Stimulated activated CD8-positive, alpha-beta memory T cell treated with anti-CD3 and anti-CD28 coated beads, Interleukin-7, amount 100 ng/mL, for 1 hour (primary cell): ENCODE data around the gene MAP4K3.

ENCODE experiments used
- DNase-seq, 2 donors: peaks; one replicate each; pipeline ENCODE4 v3.0.0-alpha.2; 2020; ENCODE audit warnings: low read depth in 2 of 2

MAP4K3 gene

DNA sequence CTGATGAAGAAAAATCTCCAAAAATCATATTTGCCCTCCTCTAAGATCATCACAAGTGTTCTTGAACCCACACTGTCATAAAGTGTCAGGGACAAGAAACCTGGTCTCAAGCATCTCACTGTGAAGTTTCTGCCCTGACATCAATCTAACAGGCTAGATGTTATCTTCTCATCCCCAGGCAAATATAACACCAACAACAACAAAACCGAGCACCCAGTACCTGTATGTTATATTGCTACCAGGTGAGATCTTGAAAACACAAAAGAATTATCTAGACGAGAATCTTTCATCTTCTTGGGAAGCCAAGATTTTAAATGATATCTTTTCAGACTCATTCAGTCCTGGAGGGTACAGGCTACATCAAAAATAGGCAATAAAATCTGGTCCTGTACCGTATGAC lies 8.8 kb upstream of the MAP4K3 start:
- DNase-seq, result no peak

DNA sequence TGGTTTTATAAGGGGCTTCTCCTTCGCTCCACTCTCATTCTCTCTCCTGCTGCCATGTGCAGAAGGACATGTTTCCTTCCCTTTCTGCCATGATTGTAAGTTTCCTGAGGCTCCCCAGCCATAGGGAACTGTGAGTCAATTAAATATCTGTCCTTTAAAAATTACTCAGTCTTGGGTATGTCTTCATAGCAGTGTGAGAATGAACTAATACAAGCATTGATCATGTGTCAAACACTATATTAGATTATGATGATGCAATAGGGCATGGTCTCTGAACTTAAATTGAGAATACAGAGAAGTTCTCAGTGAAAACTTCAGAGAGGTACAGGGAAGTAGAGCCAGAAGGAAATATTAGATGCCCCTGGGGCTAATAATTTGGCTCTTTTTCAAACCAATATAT lies 5.9 kb upstream of the MAP4K3 start:
- no peak for DNase-seq

DNA sequence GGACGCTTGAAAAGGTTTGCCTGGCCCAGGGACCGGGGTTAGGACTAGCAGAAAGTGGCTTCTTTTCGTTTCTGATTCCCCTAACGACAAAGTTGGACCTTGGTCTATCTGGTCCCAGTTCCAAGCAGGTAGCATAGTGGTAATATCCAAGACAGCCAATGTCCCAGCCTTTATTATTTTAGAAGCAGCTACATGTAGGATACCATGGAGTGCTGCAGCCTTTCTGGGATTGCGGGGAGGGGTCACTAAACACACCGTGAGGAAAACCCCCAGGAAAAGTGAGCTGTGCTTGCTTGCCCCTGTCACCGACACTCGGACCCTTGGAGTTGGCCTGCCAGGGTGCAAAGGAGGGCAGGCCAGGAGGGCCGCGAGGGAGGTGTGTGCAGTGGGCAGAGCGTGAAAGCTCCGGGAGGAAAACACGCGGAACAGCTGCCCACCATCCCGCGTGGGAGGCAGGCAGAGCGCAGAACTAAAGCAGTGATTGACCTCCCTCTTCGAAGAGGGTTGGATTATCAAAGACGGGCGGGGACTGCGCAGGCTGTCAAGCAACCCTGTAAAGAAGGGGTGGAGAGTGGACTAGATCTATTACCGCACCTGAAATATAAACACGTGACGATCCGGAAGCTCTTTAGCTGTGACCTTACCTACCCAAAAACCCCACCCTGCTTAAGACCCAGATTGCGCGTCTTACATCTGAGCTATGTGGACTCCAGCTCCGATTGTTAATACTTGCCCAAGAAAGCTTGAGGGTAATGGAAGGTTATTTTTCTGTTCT lies 624 bp upstream of the MAP4K3 start:
- DNase-seq, result no peak

DNA sequence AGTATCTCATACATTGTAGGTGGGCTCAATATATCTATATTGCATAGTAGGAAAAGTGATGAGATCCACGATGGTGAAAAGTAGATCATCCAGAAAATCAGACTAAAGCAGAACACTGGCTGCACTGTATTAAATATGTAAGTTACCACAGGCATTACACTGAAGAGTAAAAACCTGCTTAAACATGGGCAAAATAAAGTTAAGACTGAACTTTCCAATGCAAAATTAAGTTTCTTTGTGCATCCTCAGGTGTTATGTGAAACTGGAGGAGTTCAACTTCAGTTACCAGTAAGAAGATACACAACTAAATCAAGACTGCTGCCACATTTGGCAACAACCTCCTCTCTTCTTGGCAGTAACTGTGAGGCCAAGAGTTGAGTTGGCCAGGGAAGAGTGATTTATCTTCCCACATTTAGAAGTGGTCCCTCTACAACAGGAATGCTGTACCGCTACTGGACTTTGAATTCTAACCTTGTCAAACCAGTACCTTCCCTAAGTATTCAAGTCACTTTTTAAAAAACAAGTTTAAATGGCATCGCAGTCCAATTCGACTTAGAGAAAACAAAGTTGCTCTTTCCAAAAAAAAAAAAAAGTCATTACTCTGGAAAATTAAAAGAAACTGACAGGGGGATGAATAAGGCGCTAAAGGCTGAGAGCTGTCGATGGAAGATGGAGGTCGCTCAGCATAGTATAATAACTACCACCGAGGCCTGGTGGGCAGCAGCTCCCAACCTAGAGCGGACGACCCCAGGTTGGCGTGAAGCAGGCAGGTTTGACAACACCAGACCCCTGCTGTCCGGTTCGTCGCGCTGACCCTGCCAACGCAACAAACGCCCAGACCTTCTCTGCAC lies 1.1 kb downstream of the MAP4K3 start:
- no peak for DNase-seq

DNA sequence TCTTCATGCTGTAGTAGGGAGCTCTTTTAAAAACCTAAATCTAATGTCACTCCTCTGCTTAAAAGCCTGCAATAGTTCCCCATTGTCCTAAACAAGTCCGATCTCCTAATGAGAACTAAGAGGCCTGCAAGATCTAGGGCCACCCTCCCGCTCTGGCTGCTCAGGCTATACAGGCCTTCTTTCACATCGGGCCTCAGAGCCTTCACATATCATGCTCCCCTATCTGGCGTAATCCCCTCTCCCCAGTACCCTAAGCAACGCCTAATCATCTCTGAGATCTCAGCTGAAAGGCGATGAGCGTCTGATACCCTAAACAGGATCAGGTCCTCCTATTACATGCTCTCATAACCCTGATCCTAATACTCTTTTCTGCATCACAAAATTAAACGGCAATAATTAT lies 1.9 kb downstream of the MAP4K3 start:
- DNase-seq, result no peak

DNA sequence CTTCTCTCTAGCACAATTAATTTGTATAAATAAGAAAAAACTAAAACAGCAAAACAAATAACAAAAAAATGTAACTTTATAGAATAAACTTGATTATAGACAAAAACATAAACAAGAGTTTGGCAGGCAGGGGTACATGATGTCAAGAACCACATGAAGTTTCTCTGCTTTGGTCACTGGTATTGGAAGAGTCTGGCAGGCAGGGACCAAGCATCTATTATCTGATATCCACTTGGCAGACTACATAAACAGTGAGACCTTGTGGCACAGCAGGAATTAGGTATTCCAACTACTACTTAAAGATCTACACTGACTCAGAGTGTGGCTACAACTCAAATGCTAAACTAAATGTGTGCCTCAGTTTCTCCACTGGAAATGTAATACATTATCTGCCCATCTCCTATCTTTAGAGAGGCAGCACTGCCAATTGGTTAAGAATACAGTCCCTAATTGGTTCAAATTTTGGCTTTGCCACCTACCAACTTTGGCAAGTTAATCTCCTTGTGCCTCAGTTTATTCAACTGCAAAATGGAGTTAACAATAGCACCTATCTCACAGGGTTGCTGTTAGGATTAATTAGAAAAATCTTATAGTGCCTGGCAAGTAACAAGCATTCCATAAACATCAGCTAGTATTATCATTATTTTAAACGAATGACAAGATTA lies 2.7 kb downstream of the MAP4K3 start:
- no peak for DNase-seq

DNA sequence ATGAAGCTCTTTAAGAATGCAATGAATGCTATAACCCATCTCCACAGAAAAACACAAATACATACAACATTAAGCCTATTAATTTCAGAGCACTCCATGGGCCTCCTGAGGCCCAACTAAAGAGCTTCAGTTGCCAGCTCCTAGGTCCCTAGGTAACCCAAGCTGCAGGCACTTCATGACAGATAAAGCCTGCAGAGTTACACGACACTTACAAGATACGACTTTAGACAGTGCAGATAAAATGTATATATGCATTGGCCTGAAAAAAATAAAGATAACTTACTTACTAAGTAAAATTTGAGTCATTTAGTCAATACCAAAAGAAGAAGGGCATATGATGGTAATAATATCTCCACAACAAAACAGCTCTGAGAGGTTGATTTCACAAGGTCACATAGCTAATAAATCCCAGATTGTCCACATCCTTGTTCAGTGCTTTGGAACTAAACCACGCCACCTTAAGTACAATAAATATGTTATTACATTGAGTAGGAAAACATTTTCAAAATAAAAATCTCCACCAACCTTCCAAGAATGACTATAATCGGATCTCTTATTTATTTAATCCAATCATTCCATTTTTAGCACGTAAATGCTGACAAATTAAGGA lies 3.4 kb downstream of the MAP4K3 start:
- DNase-seq, result no peak

DNA sequence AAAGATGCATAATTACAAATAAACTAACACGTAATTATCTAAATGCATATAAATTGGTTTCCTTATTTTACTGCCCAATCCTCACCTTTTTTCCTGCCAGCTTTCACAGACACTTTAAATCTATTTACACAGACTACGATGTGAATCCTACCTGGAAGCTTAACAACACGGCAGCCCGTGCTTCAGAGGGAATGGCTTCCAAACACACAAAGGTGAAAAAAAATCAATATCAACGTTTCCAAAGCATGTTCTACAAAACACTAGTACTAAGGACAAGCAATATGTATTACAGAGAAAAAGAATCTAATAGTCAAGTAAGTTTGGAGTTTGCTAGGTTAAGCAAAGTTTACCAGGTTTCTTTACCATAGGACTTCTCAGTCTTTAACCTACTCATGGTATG lies 4.4 kb downstream of the MAP4K3 start:
- DNase-seq, result no peak

DNA sequence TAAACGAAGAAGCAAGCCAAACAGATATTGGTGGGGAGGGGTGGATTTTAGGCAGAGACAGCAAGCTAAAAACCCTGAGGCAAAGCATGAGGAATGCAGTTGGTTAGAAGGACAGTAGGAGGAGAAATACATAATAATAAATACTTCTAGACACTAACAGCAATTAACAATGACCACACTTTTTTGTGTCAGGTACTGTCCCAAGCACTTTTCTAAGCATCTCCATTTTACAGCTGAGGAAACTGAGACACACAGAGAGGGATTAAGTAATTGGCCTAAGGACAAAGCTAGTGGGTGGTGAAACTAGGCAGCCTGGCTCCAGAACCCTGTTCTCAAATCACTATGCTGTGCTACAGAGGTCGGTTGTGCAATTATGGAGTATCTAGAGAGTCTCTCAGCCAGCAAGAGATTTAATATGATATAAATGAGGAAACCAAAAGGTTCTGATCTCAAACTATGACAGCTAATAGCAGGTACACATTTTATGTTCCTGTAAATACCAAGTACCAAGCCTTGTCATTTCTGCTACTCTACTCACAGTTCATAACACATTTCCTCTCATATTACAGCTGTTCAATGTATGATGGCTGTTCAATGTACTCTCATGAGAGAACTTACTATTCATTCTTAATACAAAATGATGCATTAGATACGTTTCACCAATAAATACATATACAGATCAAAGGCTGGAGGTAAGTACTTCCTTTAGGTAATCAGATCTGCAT lies 5.3 kb downstream of the MAP4K3 start:
- no peak for DNase-seq

- no peak for DNase-seq
These were observed 7.3 kb downstream of the MAP4K3 start for GRCh38 chr2:39429746-39430145.

- DNase-seq, result no peak
These were observed 12.1 kb downstream of the MAP4K3 start for GRCh38 chr2:39424951-39425350.

GRCh38 chr2:39422700-39423099 lies 14.4 kb downstream of the MAP4K3 start:
- DNase-seq, result no peak

DNA sequence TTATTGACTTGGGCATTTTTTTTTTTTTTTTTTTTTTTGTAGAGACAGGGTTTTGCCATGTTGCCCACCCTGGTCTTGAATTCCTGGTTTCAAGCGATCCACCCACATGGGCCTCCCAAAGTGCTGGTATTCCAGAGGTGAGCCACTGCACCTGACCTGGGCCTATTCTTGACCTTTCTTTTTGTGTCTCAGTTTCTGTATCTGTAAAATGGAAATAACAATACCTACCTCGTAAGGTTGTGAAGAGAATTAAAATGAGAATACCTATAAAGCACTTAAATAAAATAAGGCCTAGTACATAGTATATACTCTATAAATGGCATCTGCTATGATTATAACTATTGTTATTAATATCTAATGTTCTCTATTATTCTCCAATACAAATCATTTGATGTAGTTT lies 15.7 kb downstream of the MAP4K3 start:
- no peak for DNase-seq

GRCh38 chr2:39419282-39420223 lies 17.5 kb downstream of the MAP4K3 start:
- DNase-seq, result no peak

GRCh38 chr2:39418491-39418890 lies 18.6 kb downstream of the MAP4K3 start:
- no peak for DNase-seq

DNA sequence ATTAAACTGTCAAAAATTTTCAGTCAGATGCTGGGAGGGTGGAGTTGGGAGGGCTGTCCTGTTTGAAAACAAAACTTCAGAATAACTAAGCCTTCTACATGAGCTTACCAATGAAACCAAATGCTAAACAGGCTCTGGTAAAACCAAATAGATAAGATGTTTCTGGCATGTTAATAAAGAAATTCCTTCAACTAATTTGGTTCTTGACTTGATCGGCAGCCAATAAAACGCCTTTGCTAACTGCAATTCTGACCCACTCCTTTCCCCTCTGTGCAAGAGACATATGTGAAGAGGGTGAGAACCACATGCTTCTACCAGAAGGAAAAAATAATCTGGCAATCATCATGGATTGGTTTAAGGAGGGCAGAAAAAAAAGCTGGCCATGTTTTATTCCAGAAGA lies 20.9 kb downstream of the MAP4K3 start:
- DNase-seq, result no peak

DNA sequence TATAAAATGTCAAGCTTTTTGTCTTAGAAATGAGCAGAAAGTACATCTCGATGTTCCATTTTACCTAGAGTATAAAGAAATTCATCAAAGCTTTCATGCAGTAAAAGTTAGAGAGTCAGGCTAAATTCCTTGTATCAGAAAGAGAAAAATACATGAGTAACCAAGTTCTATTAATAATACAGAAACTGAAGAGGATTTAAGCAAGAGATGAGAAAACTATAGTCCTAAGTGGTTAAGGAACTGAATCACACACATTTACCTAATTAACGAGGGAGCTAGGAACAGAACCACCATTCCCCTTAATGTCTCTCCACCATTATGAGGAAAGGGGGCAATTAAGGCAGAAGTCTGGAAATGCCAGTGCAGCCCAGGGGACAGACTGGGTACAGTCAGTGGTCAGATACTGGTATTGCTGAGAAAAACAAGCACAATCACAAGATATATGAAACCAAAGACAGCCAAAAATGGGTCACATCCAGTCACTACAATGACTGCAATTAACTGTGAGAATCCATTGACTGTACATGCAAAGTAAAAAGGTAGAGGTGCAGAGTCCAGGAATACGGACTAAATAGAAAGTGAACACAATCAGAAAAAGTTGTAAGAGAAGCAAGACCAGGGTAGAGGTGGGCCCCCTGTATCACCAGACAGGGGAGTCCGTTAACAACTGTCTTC lies 23.9 kb downstream of the MAP4K3 start:
- DNase-seq, result no peak

GRCh38 chr2:39411181-39411944 lies 25.7 kb downstream of the MAP4K3 start:
- no peak for DNase-seq
